ENCODE measurements around the gene FMNL3. TPM values are rescaled to one million over a fixed set of nuclear protein-coding genes. Genes with fewer than 3 reads are reported as not detected.
A peak's percentile ranks its signal among the peaks of the same experiment; 100 is the strongest.
"Not testable (repeated sequence)": the region's sequence is repeated elsewhere in the genome, so short reads cannot be mapped to it uniquely, and the experiment has no call there.

The FMNL3 gene
- total and polyA plus RNA-seq, 2 of the 13 experiments (the other 11 are each of a cell fraction or from before 2014, with no cell fraction given): 0.44 to 1.1 TPM

- intact Hi-C loops (cut with micrococcal nuclease; ENCODE audit: unreplicated experiment); H3K36me3 ChIP-seq (replicated peaks in 1 of 2; ENCODE audit: control insufficient read depth in 1 of 2, insufficient read depth in 2 of 2, low read length in 2 of 2); ATAC-seq; H3K4me3 ChIP-seq (replicated peaks in 1 of 3; ENCODE audit: insufficient read depth in 1 of 3, low read depth in 2 of 3, low read length in 3 of 3); DNase-seq (ENCODE audit: low spot score); H3K4me2 ChIP-seq (ENCODE audit: low read depth, low read length); H3K9me3 ChIP-seq (ENCODE audit: low read length); H3K27me3 ChIP-seq (ENCODE audit: control insufficient read depth in 1 of 2, insufficient read depth in 2 of 2, low read length in 2 of 2); H3K79me2 ChIP-seq (ENCODE audit: insufficient read depth, low read length); CTCF ChIA-PET (ENCODE audit: low intra/inter-chr PET ratio, low total read pairs); H2AFZ ChIP-seq (ENCODE audit: low read length); in situ Hi-C loops (cut with HindIII; ENCODE audit: extremely low pct_ligation_motif_present, low pct_unique_long_range_greater_than_20kb); BruUV-seq (replicated peaks); H3K9ac ChIP-seq (ENCODE audit: insufficient read depth, low read depth, low read length); FAIRE-seq; H3K27ac ChIP-seq (ENCODE audit: extremely low read length, insufficient read depth, low read length); H4K20me1 ChIP-seq (ENCODE audit: insufficient read depth, low read length); TF ChIP-seq ATF7 (CRISPR knock-in tag; IDR thresholded peaks at IDR 0.05): not testable (repeated sequence)
- peak; percentile 35; the same call in 1 of the 2 replicates for TF ChIP-seq ATF7 (IDR thresholded peaks at IDR 0.05)
- WGBS (ENCODE audit: low lambda C conversion rate): 82% methylated on average over 4 of the region's 4 CpGs
- peaks cover 21% of the 10 kb centered on the region for H3K4me1 ChIP-seq (ENCODE audit: insufficient read depth, low read length)
- POLR2A ChIA-PET: interaction anchor here (0.5 kb wide), 1 partner anchor 17 kb away, joined by 3 read pairs; no protein-coding TSS in a partner anchor
Observed at GRCh38 chr12:49605539-49605938, 101.7 kb downstream of the FMNL3 start, which contains the start of gene FAM186B. TSS of gene FAM186B (minus strand) at chr12:49605639. CDS start at chr12:49605477, 162 bp downstream.

- 21% methylated on average over 3 of the region's 5 CpGs for WGBS (ENCODE audit: low lambda C conversion rate)
- Histone ChIP-seq H3K4me1 (ENCODE audit: insufficient read depth, low read length) (peaks cover 21% of the 10 kb centered on the region), H3K9me3 (ENCODE audit: low read length) (no peaks in the 10 kb centered on the region), H3K4me3 (replicated peaks in 1 of 3; ENCODE audit: insufficient read depth in 1 of 3, low read depth in 2 of 3, low read length in 3 of 3) (no peak overlapping the region), H2AFZ (ENCODE audit: low read length) (no peak overlapping the region), H3K27me3 (ENCODE audit: control insufficient read depth in 1 of 2, insufficient read depth in 2 of 2, low read length in 2 of 2) (no peaks in the 10 kb centered on the region), H3K9ac (ENCODE audit: insufficient read depth, low read depth, low read length) (no peak overlapping the region), H3K79me2 (ENCODE audit: insufficient read depth, low read length) (no peaks in the 10 kb centered on the region), H4K20me1 (ENCODE audit: insufficient read depth, low read length) (no peaks in the 10 kb centered on the region), H3K36me3 (replicated peaks in 1 of 2; ENCODE audit: control insufficient read depth in 1 of 2, insufficient read depth in 2 of 2, low read length in 2 of 2) (no peaks in the 10 kb centered on the region), H3K4me2 (ENCODE audit: low read depth, low read length) (no peak overlapping the region), H3K27ac (ENCODE audit: extremely low read length, insufficient read depth, low read length) (no peak overlapping the region)
- DNase-seq (ENCODE audit: low spot score): no peak
- no peak for ATAC-seq
- ChIA-PET CTCF (ENCODE audit: low intra/inter-chr PET ratio, low total read pairs) (no interaction called here), POLR2A (interaction anchor here (0.5 kb wide), 1 partner anchor 17 kb away, joined by 3 read pairs; no protein-coding TSS in a partner anchor)
- TF ChIP-seq MXD3 (CRISPR knock-in tag; IDR thresholded peaks at IDR 0.05) (no peak), KLF9 (CRISPR knock-in tag; IDR thresholded peaks at IDR 0.05; ENCODE audit: low read depth) (no peak), TFE3 (CRISPR knock-in tag; IDR thresholded peaks at IDR 0.05) (no peak), ZMYM3 (CRISPR knock-in tag; IDR thresholded peaks at IDR 0.05) (no peak), RORA (CRISPR knock-in tag; IDR thresholded peaks at IDR 0.05) (no peak), ZNF556 (CRISPR knock-in tag; IDR thresholded peaks at IDR 0.05; ENCODE audit: borderline replicate concordance) (no peak), PHF21A (CRISPR knock-in tag; IDR thresholded peaks at IDR 0.05) (no peak)
- intact Hi-C loops (cut with micrococcal nuclease; ENCODE audit: unreplicated experiment): no loop called here
- BruUV-seq (replicated peaks): no TSS peak
- in situ Hi-C loops (cut with HindIII; ENCODE audit: extremely low pct_ligation_motif_present, low pct_unique_long_range_greater_than_20kb): no loop called here
- FAIRE-seq: no peak
Observed at GRCh38 chr12:49604856-49605255, 102.3 kb downstream of the FMNL3 start.
